Keratinocyte (primary cell): ENCODE results near the gene BAG1. TPM values are rescaled to one million over a fixed set of nuclear protein-coding genes. Genes with fewer than 3 reads are reported as not detected.

ENCODE experiments used
- DNase-seq: peaks from one replicate; pipeline ENCODE4 v3.0.0-alpha.2; 2011; ENCODE audit warnings: low read depth, missing footprints, low spot score
- FAIRE-seq: peaks from 2 replicates; lab custom pipeline; 2011; peaks lifted over from hg19 to GRCh38; lab: Jason Lieb, UNC
- H2AFZ ChIP-seq: 2 replicates; pipeline ENCODE4 v1.6.0; 2012; ENCODE audit warnings: low read length, control low read depth, inconsistent platforms; ENCODE audit not compliant: control insufficient read depth
- H3K27ac ChIP-seq: 2 replicates; pipeline ENCODE4 v1.5.1; 2011; ENCODE audit warnings: low read length; ENCODE audit not compliant: control insufficient read depth, insufficient read depth
- H3K27me3 ChIP-seq: 3 replicates; pipeline ENCODE4 v1.6.0; 2011; ENCODE audit warnings: low read length; ENCODE audit not compliant: control insufficient read depth, insufficient read depth; ENCODE audit errors: extremely low read depth
- H3K36me3 ChIP-seq, 2 experiments: 2 replicates in 1 of 2; 3 replicates in 1 of 2; pipeline ENCODE4 v1.5.1; 2011; ENCODE audit warnings: low read length in 2 of 2, mild to moderate bottlenecking in 1 of 2; ENCODE audit not compliant: control insufficient read depth in 2 of 2, insufficient read depth in 2 of 2; ENCODE audit errors: extremely low read depth in 1 of 2
- H3K4me1 ChIP-seq: 3 replicates; pipeline ENCODE4 v1.5.1; 2011; ENCODE audit warnings: low read length; ENCODE audit not compliant: control insufficient read depth, insufficient read depth; ENCODE audit errors: extremely low read depth
- H3K4me2 ChIP-seq: 3 replicates; pipeline ENCODE4 v1.6.0; 2011; ENCODE audit warnings: low read depth, low read length; ENCODE audit not compliant: control insufficient read depth, insufficient read depth; ENCODE audit errors: extremely low read depth
- H3K4me3 ChIP-seq, 3 experiments: fragments of 200-600 bp in 1 of 3; sonication (generic) in 1 of 3; 2 replicates in 2 of 3; 3 replicates in 1 of 3; pipeline ENCODE4 v1.5.1; 2011 to 2016; ENCODE audit warnings: low read length in 3 of 3, mild to moderate bottlenecking in 3 of 3, control low read depth in 2 of 3, inconsistent platforms in 1 of 3, low read depth in 1 of 3, mixed read lengths in 1 of 3, mixed run types in 1 of 3, moderate library complexity in 1 of 3; ENCODE audit not compliant: control insufficient read depth in 2 of 3, insufficient read depth in 2 of 3; ENCODE audit errors: extremely low read depth in 1 of 3
- H3K79me2 ChIP-seq: 2 replicates; pipeline ENCODE4 v1.6.0; 2012; ENCODE audit warnings: low read length; ENCODE audit not compliant: control insufficient read depth, insufficient read depth
- H3K9ac ChIP-seq: 3 replicates; pipeline ENCODE4 v1.6.0; 2011; ENCODE audit warnings: low read length; ENCODE audit not compliant: control insufficient read depth, insufficient read depth; ENCODE audit errors: extremely low read depth
- H3K9me1 ChIP-seq: 3 replicates; pipeline ENCODE4 v1.6.0; 2011; ENCODE audit warnings: low read length; ENCODE audit not compliant: control insufficient read depth, insufficient read depth; ENCODE audit errors: extremely low read depth
- H3K9me3 ChIP-seq: 2 replicates; pipeline ENCODE4 v1.5.1; 2012; ENCODE audit warnings: low read depth, low read length; ENCODE audit not compliant: control insufficient read depth
- H4K20me1 ChIP-seq: 3 replicates; pipeline ENCODE4 v1.6.0; 2011; ENCODE audit warnings: low read length; ENCODE audit not compliant: control insufficient read depth, insufficient read depth; ENCODE audit errors: extremely low read depth
- CTCF ChIP-seq, 3 experiments: IDR thresholded peaks in 1 of 3; conservative IDR thresholded peaks in 1 of 3; optimal IDR thresholded peaks in 1 of 3; 2 replicates in 2 of 3; 3 replicates in 1 of 3; pipeline versions ENCODE3 to v1.5.1; 2011; ENCODE audit warnings: low read length in 3 of 3, mild to moderate bottlenecking in 3 of 3, moderate library complexity in 2 of 3, control low read depth in 1 of 3, inconsistent platforms in 1 of 3; ENCODE audit not compliant: insufficient read depth in 2 of 3; ENCODE audit errors: extremely low read depth in 1 of 3
- EZH2 ChIP-seq: IDR thresholded peaks from one replicate; pipeline ENCODE4 v1.6.1; 2012; ENCODE audit warnings: inconsistent platforms, mild to moderate bottlenecking, low read length, moderate library complexity
- dilution Hi-C: fragments of 300-500 bp; cut with MboI; formaldehyde crosslinking; loops from one replicate; pipeline ENCODE4 v1.7.0; 2020; ENCODE audit warnings: low sequenced_read_pairs; ENCODE audit not compliant: extremely low pct_ligation_motif_present
- polyA plus RNA-seq, 5 experiments: library from polyadenylated mRNA; depleted of rRNA in 3 of 5; stranded (reverse) in 3 of 5; stranded (forward) in 1 of 5; unstranded in 1 of 5; fragments of >200 nt; gene quantifications; 1 replicate in 1 of 5; 2 replicates in 3 of 5; 3 replicates in 1 of 5; pipeline versions ENCODE4 v1.2.1 to v1.2.3, GENCODE V29; 2011 to 2012; ENCODE audit warnings: missing spikeins in 2 of 5, low read depth in 1 of 5, low replicate concordance in 1 of 5

BAG1 gene
- polyA plus RNA-seq, 1 donor (not counting 4 experiments of a cell fraction or from before 2014, with no cell fraction given) = 30.1 TPM

- no peaks in the 10 kb centered on the region for H3K9me1 ChIP-seq
- H3K4me1 ChIP-seq = no peaks in the 10 kb centered on the region
- H4K20me1 ChIP-seq = no peaks in the 10 kb centered on the region
- H3K9ac ChIP-seq = peak overlapping the region; percentile 100
- peaks cover 32% of the 10 kb centered on the region for H3K79me2 ChIP-seq
- no peak for DNase-seq
- H3K36me3 ChIP-seq = peaks cover 5 to 8% of the 10 kb centered on the region in 2 experiments
- no peak for TF ChIP-seq CTCF (optimal IDR thresholded peaks at IDR 0.05 in 1 of 3, IDR thresholded peaks at IDR 0.05 in 1 of 3, conservative IDR thresholded peaks at IDR 0.05 in 1 of 3; ENCODE audit: extremely low read depth in 1 of 3, insufficient read depth in 2 of 3, low read length in 3 of 3)
- TF ChIP-seq EZH2 = no peak
- H3K9me3 ChIP-seq = no peaks in the 10 kb centered on the region
- no peak overlapping the region for H2AFZ ChIP-seq
- H3K27ac ChIP-seq = peak overlapping the region; percentile 100
- H3K4me2 ChIP-seq = peak overlapping the region; percentile 66
- H3K4me3 ChIP-seq = peak overlapping the region; percentile 56 to 97 (median 76)
- no peak for FAIRE-seq
- dilution Hi-C loops = no loop called here
- H3K27me3 ChIP-seq = no peaks in the 10 kb centered on the region
Observed at GRCh38 chr9:33289496-33289895, 25.0 kb upstream of the BAG1 start.

DNA sequence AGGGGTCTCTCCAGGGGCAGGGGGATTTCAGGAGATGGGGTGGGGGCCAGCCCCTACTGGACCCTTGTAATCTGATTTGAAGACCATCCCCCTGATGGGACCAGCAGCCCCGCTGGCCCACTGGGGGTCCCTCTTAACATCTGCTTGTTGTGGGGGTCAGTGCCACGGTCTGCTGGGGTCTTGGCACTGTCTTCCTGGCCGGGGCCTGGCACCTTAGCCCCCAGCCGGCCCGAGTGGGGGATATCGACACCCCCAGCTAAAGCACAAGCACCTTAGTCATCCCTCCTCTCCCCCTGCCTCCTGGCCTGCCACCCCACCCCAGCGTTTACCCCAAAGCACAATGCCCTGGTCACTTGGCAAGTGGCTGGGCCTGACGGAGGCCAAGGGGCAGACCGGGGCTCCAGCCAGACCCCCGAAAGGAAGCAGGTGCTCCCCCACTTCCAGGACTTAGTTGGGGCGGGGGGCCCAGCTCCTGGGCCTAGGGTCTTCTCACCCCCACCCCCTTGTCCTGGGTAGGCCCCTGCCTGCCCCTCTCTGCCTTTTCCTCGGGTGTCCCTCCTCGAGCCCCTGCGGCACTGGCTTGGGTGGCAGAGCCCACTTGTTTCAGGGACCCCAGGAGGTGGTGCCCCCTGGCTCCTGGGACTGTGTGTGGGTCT, 24.4 kb upstream of the BAG1 start:
- Histone ChIP-seq H2AFZ (no peak overlapping the region), H3K4me2 (no peak overlapping the region), H3K27me3 (no peaks in the 10 kb centered on the region), H3K4me1 (no peaks in the 10 kb centered on the region), H3K27ac (peak overlapping the region; percentile 100), H3K9ac (peak overlapping the region; percentile 100), H3K9me1 (no peaks in the 10 kb centered on the region), H4K20me1 (no peaks in the 10 kb centered on the region), H3K9me3 (no peaks in the 10 kb centered on the region), H3K4me3 (no peak overlapping the region), H3K36me3 (peaks cover 5 to 7% of the 10 kb centered on the region in 2 experiments), H3K79me2 (peaks cover 27% of the 10 kb centered on the region)
- TF ChIP-seq EZH2 = no peak
- dilution Hi-C loops = no loop called here
- FAIRE-seq (no peak), DNase-seq (no peak)
